Measurements from ENCODE around the gene SLC31A2.

DNA sequence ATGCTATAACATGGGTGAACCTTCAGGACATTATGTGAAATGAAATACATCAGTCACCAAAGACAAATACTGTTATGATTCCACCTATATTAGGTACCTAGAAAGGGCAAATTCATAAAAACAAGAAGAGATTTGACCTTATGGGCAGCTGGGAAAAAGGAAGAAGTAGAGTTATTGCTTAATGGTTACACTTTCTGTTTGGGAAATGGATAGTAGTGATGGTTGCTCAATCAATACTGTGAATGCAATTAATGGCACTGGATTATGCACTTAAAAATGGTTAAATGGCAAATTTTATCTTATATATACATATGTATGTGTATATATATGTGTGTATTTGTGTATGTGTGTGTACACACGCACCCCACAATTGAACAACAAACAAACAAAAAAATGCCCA, 55.1 kb downstream of the SLC31A2 start:
- TF ChIP-seq, protein P1, sequence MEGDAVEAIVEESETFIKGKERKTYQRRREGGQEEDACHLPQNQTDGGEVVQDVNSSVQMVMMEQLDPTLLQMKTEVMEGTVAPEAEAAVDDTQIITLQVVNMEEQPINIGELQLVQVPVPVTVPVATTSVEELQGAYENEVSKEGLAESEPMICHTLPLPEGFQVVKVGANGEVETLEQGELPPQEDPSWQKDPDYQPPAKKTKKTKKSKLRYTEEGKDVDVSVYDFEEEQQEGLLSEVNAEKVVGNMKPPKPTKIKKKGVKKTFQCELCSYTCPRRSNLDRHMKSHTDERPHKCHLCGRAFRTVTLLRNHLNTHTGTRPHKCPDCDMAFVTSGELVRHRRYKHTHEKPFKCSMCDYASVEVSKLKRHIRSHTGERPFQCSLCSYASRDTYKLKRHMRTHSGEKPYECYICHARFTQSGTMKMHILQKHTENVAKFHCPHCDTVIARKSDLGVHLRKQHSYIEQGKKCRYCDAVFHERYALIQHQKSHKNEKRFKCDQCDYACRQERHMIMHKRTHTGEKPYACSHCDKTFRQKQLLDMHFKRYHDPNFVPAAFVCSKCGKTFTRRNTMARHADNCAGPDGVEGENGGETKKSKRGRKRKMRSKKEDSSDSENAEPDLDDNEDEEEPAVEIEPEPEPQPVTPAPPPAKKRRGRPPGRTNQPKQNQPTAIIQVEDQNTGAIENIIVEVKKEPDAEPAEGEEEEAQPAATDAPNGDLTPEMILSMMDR (IDR thresholded peaks at IDR 0.05): no peak
- TF ChIP-seq POLR2A (IDR thresholded peaks at IDR 0.05): no peak

Measured in lower leg skin (tissue), 3 donors.